ENCODE data around the gene SYVN1.
"Not testable (repeated sequence)": the region's sequence is repeated elsewhere in the genome, so short reads cannot be mapped to it uniquely, and the experiment has no call there.

The SYVN1 gene

DNA sequence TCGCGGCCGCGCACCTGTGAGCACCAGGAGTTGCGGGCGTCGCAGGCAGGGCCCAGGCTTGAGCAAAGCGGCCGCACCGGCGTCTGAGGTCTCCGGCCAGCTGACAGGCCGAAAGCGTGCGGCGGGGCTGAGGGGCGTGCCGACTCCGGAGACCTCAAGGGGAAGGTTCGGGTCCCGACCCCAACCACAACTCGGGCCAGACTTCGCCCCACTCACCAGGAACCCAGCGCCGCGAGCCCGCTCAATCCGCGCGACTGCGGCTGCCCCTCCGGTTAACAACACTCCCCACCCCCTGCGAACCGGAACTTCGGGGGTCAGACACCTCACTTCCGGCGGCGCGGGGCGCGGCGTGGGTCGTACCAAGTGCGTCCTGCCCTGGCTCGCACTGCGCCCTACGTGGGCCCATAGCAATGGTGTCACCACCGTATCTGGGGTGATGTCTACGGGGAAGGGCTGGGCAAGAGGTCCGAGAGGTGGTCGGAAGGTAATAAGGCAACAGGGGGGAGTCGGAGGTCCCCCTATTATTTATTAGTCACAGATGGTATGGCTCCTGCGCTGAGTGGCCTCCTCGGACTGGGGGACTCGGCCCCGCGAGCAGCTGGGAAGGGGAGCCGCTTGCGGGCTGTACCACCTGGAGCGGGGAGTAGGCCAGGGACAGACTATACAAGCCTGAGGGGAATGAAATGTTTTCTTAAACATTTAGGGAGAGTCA, at the start of gene SYVN1:
SYVN1 (minus strand) TSS at position 280 of the 712 bp plus-strand sequence. CDS start 918 bp downstream, outside the sequence.
- peak; percentile 86 to 88 for DNase-seq (ENCODE audit: low read depth in 1 of 2, low spot score in 1 of 2)

DNA sequence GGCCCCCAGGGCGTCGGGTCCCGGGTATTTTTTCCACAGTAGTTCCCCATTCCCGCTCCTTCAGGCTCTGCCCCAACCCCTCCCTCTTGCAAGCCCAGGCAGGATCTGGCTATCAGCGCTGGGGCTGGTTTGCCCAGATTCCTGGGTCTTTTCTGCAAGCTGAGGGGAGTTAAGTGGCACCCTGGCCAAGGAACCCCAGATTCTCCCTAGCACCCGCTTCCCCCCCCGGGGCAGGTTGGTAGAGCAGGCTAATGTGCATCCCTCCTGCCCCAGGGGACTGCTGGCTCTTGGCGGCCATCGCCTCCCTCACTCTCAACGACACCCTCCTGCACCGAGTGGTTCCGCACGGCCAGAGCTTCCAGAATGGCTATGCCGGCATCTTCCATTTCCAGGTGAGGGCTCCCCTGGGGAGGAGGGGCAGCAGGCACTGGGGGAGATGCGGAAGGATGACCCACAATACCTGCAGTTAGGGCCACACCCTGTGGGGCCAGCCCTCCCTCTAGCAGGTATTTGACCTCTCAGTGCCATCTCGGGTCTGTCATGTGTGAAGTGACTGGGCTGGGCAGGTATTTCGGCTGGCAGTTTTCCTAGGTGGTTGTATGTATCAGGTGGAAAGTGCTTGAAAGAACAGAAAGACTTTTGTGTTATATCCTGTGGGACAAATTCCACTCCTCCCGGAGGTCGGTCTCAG, 49.0 kb upstream of the SYVN1 start:
- no peak for DNase-seq (ENCODE audit: low read depth in 1 of 2, low spot score in 1 of 2)

DNA sequence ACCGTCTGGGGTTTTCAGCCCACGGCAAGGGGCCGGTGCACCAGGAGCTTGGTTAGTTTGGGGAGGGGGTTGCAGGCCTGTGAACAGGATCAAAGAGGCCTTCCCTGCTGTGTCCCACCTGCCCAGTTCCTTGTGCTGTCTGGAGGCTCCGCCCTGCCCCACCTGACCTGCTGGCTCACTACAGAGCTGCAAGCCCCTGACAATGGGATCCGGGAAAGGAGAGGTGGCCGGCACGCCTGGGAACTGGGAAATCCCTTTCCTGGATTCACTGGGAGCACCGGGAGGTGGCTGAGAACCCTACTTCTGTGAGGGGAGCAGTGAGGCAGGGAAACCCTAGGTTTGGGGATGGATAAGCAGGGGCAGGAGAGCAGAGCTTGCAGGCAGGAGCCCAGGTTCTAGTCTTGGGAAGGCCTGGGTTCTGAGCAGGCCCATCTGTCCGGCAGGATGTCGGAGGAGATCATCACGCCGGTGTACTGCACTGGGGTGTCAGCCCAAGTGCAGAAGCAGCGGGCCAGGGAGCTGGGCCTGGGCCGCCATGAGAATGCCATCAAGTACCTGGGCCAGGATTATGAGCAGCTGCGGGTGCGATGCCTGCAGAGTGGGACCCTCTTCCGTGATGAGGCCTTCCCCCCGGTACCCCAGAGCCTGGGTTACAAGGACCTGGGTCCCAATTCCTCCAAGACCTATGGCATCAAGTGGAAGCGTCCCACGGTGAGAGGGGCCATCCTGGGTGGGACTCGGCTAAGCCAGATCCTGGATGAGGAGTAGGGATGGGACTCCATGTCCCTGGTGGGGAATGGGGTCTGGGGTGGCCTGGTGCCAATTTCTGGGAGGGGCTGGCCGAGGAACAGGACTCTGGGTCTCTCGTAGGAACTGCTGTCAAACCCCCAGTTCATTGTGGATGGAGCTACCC, 48.2 kb upstream of the SYVN1 start:
- DNase-seq (ENCODE audit: low read depth in 1 of 2, low spot score in 1 of 2), result no peak

DNA sequence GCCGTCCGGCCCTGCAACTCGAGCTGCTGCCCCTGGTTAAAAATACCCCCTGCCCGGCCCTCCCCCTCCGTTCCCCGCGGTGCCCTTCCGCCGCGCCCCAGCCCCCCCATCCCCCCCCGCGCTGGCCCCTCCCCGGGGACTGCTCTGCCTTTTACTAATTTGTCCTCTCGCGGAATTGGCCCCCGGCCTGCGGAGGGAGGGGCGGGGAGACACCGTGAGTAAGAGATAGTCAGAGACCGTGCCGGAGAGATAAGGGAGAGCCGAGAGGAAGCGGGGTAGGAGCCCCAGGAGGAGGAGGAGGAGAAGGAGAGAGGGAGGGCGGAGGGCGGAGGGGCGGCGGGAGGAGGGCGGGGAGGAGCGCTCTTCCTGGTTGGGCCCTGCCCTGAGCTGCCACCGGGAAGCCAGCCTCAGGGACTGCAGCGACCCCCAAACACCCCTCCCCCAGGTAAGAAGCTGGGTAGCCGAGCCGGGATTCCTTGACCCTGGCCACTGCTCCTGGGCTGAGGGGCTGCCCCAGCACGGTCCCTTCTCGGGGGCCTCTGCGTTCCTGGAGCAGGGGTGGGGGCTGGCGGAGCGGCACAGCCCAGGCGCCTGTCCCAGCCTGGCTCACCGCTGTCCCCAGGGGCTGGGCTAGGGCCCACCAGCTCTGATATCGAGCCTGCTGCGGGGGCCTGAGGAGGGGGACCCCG, 47.4 kb upstream of the SYVN1 start, which contains the start of gene CAPN1:
CAPN1 (plus strand) TSS at position 360 of the 689 bp plus-strand sequence. CDS start 774 bp downstream, outside the sequence.
- DNase-seq (ENCODE audit: low read depth in 1 of 2, low spot score in 1 of 2), result peak; percentile 47 to 57

DNA sequence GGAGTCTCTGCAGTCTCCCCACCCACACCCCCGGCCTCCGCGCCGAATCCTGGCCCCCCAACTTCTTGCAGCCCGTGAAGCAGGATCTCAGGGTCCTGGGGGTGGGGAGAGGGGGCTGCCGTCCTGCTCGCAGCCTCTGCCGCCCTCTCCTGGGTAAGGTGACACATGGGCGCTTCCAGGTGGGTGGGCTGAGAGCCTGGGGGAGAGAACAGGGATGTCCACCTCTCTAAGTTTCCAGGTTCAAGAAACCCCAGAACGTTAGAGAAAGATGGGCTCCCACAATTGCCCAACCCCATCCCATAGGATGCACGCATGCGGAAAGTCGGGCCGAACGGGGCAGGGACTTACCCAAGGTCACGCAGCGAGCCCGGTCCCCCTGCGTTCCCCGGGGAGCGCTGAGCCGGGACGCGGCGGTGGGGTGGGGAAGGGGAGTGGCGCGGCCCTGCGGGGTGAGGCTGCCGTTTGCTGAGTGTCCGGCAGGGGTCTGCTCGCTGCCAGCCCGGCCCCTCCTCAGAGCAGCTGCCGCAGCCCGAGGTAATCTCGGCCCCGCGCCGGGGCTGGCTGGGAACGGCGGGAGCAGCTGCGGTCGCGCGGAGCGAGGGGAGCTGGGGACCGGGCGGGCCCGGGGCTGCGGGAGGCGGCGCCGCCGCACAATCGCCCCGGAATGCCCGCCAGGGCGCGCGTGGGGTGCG, 46.7 kb upstream of the SYVN1 start:
- DNase-seq (ENCODE audit: low read depth in 1 of 2, low spot score in 1 of 2), result peak; percentile 24 to 41

DNA sequence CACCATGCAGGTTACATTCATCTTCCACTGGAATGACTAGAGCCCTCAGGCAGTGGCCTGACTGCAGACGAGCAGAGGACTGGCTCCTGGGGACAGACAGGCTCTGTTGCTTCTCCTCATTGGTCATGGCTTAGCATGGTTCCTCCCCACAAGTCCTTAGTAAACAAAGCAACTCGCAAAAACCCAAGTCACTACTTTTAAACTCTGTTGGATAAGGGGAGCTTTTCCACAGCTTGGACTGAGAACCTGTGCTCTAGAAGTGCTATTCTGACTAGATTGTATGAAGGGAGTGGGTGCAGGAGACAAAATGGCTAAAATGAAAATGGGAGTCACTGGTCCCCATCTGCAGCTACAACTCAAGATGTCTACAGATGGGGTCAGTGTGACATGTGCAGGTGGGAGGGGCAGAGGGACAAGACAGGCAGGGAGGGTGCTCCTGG, 40.3 kb upstream of the SYVN1 start:
- DNase-seq (ENCODE audit: low read depth in 1 of 2, low spot score in 1 of 2), result not testable (repeated sequence)

DNA sequence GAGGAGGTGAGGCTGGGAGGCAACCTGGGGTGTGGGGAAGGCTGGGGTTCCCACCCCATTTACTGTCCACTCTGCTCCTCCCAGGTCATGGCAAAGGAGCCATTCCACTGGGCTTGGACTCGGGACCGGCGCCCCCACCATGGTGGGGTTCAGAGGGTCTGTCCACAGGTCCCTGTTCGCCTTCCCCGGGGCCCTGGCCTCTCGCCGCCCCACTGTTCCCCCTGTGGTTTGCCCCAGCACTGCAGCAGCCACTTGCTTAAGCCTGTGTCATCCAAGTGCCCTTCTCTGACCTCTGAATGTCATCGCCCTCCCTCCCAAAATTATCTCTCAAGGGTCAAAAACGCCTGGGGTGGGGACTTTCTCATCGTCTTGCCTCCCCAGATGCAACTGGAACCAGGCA, 38.3 kb upstream of the SYVN1 start:
- no peak for DNase-seq (ENCODE audit: low read depth in 1 of 2, low spot score in 1 of 2)

DNA sequence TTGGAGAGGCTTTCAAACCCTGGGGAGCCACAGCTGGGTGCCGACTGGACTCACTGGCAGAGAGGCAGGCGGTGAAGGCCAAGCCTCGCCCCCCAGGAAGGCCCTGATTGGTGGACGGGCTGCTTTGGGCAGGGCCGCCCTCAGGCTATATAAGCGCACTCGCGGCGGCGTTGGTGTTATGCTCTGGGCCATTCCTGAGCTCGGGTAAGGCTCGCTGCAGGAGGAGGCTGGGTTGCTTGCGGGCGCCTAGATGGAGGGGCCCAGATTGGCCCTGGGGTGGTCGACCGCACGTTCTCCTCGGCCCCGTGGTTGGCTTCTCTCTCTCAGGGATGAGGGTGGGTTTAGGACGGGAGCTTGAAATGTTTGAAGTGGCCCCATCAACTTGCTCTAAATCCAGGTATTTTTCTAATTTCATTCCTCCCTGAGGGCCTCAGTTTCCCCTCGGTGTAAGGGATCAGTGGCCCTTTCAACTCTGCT, 35.8 kb upstream of the SYVN1 start, which contains the start of gene SPDYC:
SPDYC (plus strand) TSS at position 176 of the 477 bp plus-strand sequence. CDS start 1,125 bp downstream, outside the sequence.
- no peak for DNase-seq (ENCODE audit: low read depth in 1 of 2, low spot score in 1 of 2)

DNA sequence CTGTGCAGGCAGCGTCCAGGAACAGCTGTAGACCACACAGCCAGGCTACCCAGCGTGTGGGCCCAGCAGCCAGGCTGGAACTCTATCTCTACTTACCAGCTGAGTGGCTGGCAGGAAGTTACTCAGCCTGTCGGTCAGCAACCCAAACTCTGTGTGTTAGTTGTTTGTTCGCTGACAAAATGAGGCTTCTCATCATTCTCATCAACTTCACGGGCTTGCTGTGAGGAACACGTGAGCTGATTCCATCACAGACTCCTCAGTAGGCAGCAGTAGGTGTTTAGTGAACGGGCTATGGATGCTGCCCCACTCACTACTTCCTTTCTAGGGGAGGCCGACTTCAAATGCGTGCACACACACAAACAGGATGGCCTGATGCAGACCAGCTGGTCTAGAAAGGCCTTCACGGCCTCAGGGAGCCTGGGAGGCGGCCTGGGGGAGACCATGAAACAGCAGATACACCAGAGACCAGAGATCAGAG, 34.9 kb upstream of the SYVN1 start:
- DNase-seq (ENCODE audit: low read depth in 1 of 2, low spot score in 1 of 2), result no peak

DNA sequence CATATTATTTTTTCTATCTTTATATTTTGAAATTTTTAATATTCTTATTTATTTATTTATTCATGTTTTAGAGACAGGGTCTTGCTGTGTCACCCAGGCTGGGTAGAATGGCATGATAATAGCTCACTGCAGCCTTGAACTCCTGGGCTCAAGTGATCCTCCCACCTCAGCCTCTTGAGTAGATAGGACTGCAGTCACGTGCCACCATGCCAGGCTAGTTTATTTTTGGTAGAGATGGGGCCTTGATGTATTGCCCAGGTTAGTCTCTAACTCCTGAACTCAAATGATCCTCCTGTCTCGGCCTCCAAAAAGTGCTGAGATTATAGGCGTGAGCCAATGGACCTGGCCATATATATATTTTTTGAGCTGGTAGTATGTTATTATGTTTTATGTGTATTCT, 33.3 kb upstream of the SYVN1 start:
- DNase-seq (ENCODE audit: low read depth in 1 of 2, low spot score in 1 of 2), result no peak

DNA sequence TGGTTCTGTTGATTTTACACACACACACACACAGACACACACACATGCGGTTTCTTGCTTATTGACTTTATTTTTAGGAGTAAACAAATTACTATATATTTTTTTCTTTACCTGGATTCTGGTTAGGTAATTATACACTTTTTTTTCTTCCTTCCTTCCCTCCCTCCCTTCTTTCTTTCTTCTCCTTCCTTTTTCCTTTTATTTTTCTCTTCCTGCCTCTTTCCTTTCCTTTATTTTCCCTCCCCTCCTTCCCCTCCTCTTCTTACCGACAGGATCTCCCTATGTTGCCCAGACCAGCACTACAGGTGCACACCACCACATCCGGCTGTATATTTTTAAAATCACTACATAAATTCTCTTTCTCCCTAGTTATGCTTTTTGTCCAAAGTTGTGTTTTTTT, 32.6 kb upstream of the SYVN1 start:
- no peak for DNase-seq (ENCODE audit: low read depth in 1 of 2, low spot score in 1 of 2)

DNA sequence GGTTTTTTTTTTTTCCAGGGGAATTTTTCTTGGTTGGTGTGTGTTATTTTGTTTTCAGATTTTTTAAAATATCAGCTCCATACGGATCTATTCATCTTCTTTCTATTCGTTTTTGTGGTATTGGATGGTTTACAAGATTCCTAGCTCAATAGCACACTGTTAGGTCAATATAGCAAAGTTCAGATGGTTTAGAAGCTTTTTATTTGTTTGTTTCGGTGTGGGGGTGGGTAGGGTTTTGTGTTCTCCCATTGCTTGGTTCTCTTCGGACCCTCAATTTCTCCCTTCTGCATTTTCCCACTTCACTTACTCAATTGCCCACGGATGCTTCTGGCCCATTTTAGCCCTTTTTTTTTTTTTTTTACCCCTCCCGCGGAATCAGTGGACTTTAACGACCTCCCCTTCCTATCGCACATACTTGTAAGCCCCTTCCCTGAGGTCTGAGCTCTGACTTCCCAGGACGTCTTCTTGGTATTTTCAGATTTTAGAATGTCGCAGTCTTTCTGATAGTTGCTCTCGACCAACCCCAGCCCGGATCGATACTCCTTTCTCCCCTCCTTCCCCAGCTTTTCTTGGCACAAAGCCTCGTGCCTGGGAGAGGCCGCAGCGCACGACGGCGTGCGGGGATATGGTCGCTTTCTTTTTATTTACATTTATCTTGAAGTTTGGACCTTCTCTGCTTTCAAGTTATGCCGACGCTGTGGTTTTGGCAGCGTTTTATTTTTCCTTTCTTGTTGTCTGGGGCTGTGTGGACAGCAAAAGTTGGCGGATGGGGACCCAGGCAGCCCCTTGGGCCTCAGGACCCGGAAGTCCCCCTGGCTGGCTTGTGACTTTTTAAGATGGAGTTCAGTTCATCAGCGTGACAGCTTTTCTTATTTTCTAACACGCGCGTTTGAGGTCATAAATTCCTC, 31.3 kb upstream of the SYVN1 start:
- no peak for DNase-seq (ENCODE audit: low read depth in 1 of 2, low spot score in 1 of 2)

DNA sequence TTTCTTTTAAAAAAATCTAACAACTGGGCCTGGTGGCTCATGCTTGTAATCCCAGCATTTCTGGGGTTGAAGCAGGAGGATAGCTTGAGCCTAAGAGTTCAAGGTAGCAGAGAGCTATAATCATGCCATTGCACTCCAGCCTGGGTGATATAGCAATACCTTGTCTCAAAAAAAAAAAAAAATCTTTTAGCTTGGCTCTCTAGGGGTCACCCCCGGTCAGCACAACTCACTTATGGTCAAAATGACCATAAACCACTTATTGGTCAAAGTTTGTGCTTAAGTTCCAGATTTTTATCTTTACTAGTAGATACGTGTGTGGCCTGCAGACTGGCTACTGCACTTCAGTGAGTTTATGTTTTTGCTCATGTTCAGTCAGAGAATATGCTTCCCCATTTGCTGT, 29.4 kb upstream of the SYVN1 start:
- no peak for DNase-seq (ENCODE audit: low read depth in 1 of 2, low spot score in 1 of 2)

DNA sequence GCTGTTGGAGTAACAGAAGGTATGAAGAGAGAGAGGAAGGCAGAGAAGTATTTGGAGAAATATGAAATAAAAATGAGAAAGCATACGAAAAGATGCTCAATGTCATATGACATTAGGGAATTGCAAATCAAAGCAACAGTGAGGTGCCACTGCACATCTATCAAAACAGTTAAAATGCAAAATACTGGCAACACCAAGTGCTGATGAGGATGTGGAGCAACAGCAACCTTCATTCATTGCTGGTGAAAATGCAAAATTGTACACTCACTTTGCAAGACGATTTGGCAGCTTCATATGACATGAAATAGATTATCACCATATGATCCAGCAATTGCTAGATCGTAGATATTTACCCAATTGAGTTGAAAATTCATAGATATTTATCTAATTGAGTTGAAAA, 26.3 kb upstream of the SYVN1 start:
- no peak for DNase-seq (ENCODE audit: low read depth in 1 of 2, low spot score in 1 of 2)

DNA sequence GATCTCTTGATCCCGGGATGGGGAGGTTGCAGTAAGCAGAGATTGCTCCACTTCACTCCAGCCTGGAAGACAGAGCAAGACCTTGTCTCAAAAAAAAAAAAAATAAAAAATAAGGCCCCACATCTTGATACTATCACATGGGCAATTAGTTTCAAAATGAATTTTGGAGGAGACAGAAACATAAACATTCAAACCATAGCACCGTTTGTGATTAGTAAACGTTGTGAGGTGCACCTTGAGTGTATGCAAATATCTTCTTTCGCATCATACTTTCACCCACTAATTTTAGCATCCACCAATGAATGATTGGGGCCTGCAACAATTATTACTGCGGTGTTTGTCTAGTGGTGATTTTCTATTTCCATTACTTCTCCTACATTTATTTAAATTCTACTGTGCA, 24.7 kb upstream of the SYVN1 start:
- DNase-seq (ENCODE audit: low read depth in 1 of 2, low spot score in 1 of 2), result no peak

DNA sequence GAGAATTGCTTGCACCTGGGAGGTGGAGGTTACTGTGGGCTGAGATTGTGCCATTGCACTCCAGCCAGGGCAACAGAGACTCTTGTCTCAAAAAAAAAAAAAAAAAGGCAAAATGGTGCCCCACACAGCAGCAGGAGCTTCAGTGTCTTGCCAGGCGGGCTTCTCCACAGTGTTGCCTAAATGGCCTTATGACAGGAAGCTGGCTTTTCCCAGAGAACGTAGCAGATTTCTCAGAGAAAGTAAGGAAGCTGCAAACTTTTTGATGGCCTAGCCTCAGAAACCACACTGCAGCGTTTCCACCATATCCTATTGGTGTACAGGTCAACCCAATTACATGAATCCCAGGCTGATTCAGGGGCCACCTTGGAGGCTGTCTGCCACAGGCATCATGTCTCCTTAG, 23.0 kb upstream of the SYVN1 start:
- DNase-seq (ENCODE audit: low read depth in 1 of 2, low spot score in 1 of 2), result no peak

DNA sequence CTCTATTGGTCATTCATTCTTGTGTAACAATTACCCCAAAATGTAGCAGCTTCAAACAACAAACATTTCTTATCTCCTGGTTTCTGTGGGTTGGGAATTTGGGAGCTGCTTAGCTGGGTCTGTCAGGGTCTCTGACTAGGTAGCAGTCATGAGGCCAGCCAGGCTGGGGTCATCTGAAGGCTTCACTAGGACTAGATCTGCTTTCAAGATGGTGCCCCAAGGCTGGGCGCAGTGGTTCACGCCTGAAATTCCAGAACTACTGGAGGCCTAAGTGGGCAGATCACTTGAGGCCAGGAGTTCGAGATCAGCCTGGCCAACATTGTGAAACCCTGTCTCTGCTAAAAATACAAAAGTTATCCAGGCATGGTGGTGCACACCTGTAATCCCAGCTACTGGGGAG, 22.6 kb upstream of the SYVN1 start:
- DNase-seq (ENCODE audit: low read depth in 1 of 2, low spot score in 1 of 2), result no peak

DNA sequence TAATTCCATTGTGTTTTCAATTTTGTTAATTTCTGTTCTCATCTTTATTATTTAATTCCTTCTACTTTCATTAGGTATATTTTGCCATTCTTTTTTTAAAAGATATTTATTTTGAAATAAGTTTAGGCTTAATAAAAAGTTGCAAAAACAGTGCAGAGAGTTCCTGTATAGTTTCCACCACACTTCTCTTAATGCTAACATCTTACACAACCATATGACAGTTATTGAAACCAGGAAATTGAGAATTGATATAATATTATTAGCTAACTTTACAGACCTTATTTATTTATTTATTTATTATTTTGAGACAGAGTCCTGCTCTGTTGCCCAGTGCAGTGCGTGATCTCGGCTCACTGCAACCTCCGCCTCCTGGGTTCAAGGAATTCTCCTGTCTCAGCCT, 21.9 kb upstream of the SYVN1 start:
- no peak for DNase-seq (ENCODE audit: low read depth in 1 of 2, low spot score in 1 of 2)

DNA sequence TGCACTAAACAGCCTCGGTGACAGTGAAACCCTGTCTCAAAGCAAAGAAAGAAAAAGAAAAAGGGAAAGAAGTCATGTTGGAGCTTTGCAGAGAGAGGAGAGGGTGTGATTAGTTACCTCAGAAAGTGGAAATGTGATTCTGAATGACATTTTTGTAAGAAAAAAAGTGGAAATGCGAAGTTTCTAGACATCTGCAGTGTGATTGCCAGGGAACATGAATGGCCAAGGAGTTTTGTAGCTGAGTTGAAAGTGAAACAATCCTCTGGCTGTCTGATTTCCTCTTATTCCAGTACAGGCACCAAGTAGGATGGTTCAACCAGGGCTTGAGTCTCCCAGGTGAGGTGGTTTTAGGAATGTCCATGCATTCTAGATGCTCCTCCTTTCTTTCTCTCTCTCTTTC, 17.8 kb upstream of the SYVN1 start:
- no peak for DNase-seq (ENCODE audit: low read depth in 1 of 2, low spot score in 1 of 2)
